Activated CD4-positive, alpha-beta memory T cell treated with anti-CD3 and anti-CD28 coated beads, Interleukin-2, amount 10 ng/mL, durations not matched to agents 7 days and 5 days (primary cell): ENCODE measurements around the gene ZNF496. TPM values are rescaled to one million over a fixed set of nuclear protein-coding genes. Genes with fewer than 3 reads are reported as not detected.

ENCODE experiments used
- CTCF ChIA-PET: fragments of 350-600 bp; sonication (Branson Sonifier 250); formaldehyde crosslinking; loops from one replicate; lab custom pipeline; 2021; ENCODE audit warnings: antibody characterized with exemption, inconsistent platforms; lab: Charles Lee
- POLR2A ChIA-PET: fragments of 350-600 bp; sonication (Branson Sonifier 250); formaldehyde crosslinking; loops from one replicate; lab custom pipeline; 2021; ENCODE audit warnings: antibody characterized with exemption; lab: Charles Lee
- DNase-seq: peaks from one replicate; pipeline ENCODE4 v3.0.0-alpha.2; 2020
- H3K27ac Mint-ChIP-seq: one replicate; pipeline ENCODE4 v1.8.0; 2021; ENCODE audit warnings: mild to moderate bottlenecking, mixed read lengths
- H3K27me3 Mint-ChIP-seq: one replicate; pipeline ENCODE4 v1.8.0; 2021; ENCODE audit warnings: mixed read lengths
- H3K36me3 Mint-ChIP-seq: one replicate; pipeline ENCODE4 v1.8.0; 2021; ENCODE audit warnings: low read depth, mixed read lengths
- H3K4me1 Mint-ChIP-seq: one replicate; pipeline ENCODE4 v1.8.0; 2021; ENCODE audit warnings: mixed read lengths
- H3K4me3 Mint-ChIP-seq: one replicate; pipeline ENCODE4 v1.8.0; 2021; ENCODE audit warnings: mild to moderate bottlenecking, mixed read lengths
- H3K9me3 Mint-ChIP-seq: one replicate; pipeline ENCODE4 v1.8.0; 2021; ENCODE audit warnings: mixed read lengths
- total RNA-seq, 2 experiments: library from RNA; stranded (reverse); gene quantifications; one replicate each; pipeline ENCODE4 v1.2.3, GENCODE V29; 2021

Gene ZNF496
- total RNA-seq, 2 experiments from 2014 or later: 6.4 to 6.5 TPM

- POLR2A ChIA-PET: no interaction called here
- Mint-ChIP-seq H3K4me1 (no peaks in the 10 kb centered on the region), H3K36me3 (peaks cover 16% of the 10 kb centered on the region), H3K9me3 (no peaks in the 10 kb centered on the region), H3K27me3 (no peaks in the 10 kb centered on the region), H3K27ac (no peak overlapping the region), H3K4me3 (no peak overlapping the region)
- DNase-seq: no peak
- CTCF ChIA-PET: no interaction called here
These were observed 27.6 kb downstream of the ZNF496 start for GRCh38 chr1:247304031-247304430.

DNA sequence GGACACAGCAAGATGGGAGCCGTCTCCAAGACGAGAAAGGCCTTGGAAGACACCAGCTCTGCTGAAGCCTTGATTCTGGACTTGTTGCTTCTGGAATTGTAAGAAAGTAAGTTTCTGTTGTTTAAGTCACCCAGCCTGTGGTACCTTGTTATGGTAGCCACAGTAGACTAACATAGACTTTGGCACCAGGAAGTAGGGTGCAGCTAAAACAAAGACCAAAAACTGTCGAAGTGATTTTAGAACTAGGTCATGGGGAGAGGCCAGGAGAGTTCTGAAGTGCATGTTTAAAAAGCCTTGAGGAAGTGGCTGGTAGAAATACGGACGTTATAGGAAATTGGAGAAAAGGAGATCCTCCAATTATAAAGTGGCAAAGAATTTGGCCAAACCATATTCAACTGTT lies 28.5 kb downstream of the ZNF496 start:
- CTCF ChIA-PET: no interaction called here

DNA sequence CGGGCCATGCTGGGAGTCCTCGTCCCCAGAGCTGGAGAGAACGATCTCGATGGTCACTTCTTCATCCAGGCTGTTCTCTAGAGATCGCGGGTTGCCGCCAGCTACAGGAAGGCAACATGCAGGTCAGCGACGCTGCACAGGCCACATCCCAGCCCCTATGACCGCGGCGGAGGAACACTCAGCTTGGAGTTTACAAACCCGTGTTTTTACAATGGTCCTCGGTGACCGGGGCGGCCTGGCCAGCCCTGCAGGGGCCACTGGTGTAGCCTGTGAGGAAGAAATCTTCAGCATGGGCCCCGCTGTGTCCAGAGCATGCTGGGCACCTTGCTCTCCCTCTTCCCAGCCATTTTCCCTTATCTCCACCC lies 30.5 kb downstream of the ZNF496 start:
- no peaks in the 10 kb centered on the region for H3K27me3 Mint-ChIP-seq
- no peaks in the 10 kb centered on the region for H3K9me3 Mint-ChIP-seq
- ChIA-PET CTCF (no interaction called here), POLR2A (no interaction called here)
- peaks cover 13% of the 10 kb centered on the region for H3K36me3 Mint-ChIP-seq
- no peak overlapping the region for H3K4me3 Mint-ChIP-seq
- H3K27ac Mint-ChIP-seq: no peak overlapping the region
- H3K4me1 Mint-ChIP-seq: peaks cover 7% of the 10 kb centered on the region
- no peak for DNase-seq

More for the DNA sequence above, 28.5 kb downstream of the ZNF496 start:
- Mint-ChIP-seq H3K4me3 (no peak overlapping the region), H3K27ac (no peak overlapping the region), H3K27me3 (no peaks in the 10 kb centered on the region), H3K36me3 (peaks cover 16% of the 10 kb centered on the region), H3K9me3 (no peaks in the 10 kb centered on the region), H3K4me1 (no peaks in the 10 kb centered on the region)
- DNase-seq: no peak
- POLR2A ChIA-PET: no interaction called here

DNA sequence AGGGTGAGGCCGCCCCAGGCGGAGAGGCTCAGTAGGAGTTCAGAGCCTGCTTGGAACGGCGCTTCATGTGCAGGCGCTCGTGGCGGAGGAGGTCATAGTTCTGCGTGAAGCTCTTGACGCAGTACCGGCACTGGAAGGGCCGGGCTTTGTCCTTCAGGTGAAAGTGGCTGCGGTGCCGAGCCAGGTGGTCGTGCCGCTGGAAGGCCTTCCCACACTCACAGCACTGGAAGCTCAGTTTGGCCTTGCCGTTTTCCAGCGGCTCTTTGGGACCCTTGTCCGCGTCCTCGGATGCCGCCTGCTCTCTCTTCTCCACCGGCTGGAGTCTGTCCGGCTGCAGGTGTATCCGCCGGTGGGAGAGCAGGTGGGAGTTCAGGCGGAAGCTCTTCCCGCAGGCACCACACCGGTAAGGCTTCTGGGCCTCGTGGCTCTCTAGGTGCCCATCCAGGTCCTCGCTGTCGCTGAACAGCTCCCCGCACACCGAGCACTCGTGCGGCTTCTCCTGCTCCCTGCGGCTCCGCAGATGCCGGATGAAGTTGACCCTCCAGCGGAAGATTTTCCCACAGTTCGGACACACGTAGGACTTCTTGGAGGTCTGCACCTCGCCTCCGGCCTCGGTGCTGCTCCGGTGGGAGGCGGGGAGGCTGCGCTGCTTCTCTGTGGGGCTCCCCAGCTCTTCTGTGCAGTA lies 31.0 kb downstream of the ZNF496 start:
- no peaks in the 10 kb centered on the region for H3K9me3 Mint-ChIP-seq
- H3K4me1 Mint-ChIP-seq: peaks cover 7% of the 10 kb centered on the region
- no peak overlapping the region for H3K27ac Mint-ChIP-seq
- DNase-seq: no peak
- peaks cover 13% of the 10 kb centered on the region for H3K36me3 Mint-ChIP-seq
- CTCF ChIA-PET: no interaction called here
- H3K4me3 Mint-ChIP-seq: no peak overlapping the region
- H3K27me3 Mint-ChIP-seq: no peaks in the 10 kb centered on the region
- POLR2A ChIA-PET: no interaction called here

- Mint-ChIP-seq H3K9me3 (no peaks in the 10 kb centered on the region), H3K27me3 (no peaks in the 10 kb centered on the region), H3K36me3 (peaks cover 12% of the 10 kb centered on the region), H3K4me1 (peaks cover 7% of the 10 kb centered on the region), H3K4me3 (no peak overlapping the region), H3K27ac (no peak overlapping the region)
- CTCF ChIA-PET: no interaction called here
- DNase-seq: no peak
- POLR2A ChIA-PET: no interaction called here
These were observed 31.8 kb downstream of the ZNF496 start for GRCh38 chr1:247299723-247300381.

- Mint-ChIP-seq H3K4me3 (no peak overlapping the region), H3K4me1 (peaks cover 7% of the 10 kb centered on the region), H3K9me3 (no peaks in the 10 kb centered on the region), H3K36me3 (peaks cover 9% of the 10 kb centered on the region), H3K27ac (no peak overlapping the region), H3K27me3 (no peaks in the 10 kb centered on the region)
- ChIA-PET POLR2A (no interaction called here), CTCF (no interaction called here)
- no peak for DNase-seq
These were observed 33.0 kb downstream of the ZNF496 start for GRCh38 chr1:247298701-247299100.

- Mint-ChIP-seq H3K4me1 (peaks cover 7% of the 10 kb centered on the region), H3K4me3 (no peak overlapping the region), H3K27ac (no peak overlapping the region)
These were observed 33.6 kb downstream of the ZNF496 start for GRCh38 chr1:247298124-247298481.

GRCh38 chr1:247297263-247298123 lies 34.2 kb downstream of the ZNF496 start:
- Mint-ChIP-seq H3K27me3 (no peaks in the 10 kb centered on the region), H3K4me3 (no peak overlapping the region), H3K9me3 (no peaks in the 10 kb centered on the region), H3K27ac (no peak overlapping the region), H3K4me1 (peaks cover 7% of the 10 kb centered on the region), H3K36me3 (peaks cover under 1% of the 10 kb centered on the region)
- ChIA-PET POLR2A (interaction anchor here (0.8 kb wide), 1 partner anchor 28 kb away, joined by 3 read pairs; no protein-coding TSS in a partner anchor), CTCF (no interaction called here)
- DNase-seq: no peak

More at GRCh38 chr1:247298124-247298481, 33.6 kb downstream of the ZNF496 start:
- POLR2A ChIA-PET: no interaction called here
- Mint-ChIP-seq H3K36me3 (peaks cover 5% of the 10 kb centered on the region), H3K9me3 (no peaks in the 10 kb centered on the region), H3K27me3 (no peaks in the 10 kb centered on the region)
- CTCF ChIA-PET: no interaction called here
- DNase-seq: no peak

DNA sequence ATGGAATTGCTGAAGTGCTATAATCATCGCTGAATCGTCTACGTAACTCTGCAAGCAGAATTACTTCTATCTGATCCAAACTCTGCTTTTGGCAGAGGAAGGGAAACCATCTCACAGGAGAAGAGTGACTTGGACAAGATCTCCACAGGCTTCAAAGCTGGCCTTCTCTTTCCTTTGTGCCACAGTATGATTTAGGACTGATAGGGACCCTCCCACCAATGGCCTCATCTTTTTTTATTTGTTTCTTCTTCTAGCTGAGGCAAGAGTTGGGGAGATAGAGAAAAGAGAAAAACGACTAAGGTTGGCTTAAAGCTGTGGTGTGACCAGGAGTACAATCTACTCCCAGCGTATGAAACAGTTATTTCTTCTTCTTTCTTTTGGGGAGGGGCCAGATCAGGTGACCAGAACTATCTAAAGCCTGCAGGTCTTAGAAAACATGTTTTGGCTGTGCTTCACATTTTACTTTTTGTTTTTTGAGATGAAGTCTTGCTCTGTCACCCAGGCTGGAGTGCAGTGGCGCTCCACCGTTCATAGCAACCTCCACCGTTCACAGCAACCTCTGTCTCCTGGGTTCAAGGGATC lies 35.0 kb downstream of the ZNF496 start:
- H3K27ac Mint-ChIP-seq: no peak overlapping the region
- H3K27me3 Mint-ChIP-seq: no peaks in the 10 kb centered on the region
- H3K36me3 Mint-ChIP-seq: no peaks in the 10 kb centered on the region
- no peak overlapping the region for H3K4me3 Mint-ChIP-seq
- POLR2A ChIA-PET: interaction anchor here (0.8 kb wide), 1 partner anchor 29 kb away, joined by 3 read pairs; no protein-coding TSS in a partner anchor
- H3K4me1 Mint-ChIP-seq: peaks cover 11% of the 10 kb centered on the region
- DNase-seq: no peak
- CTCF ChIA-PET: no interaction called here
- H3K9me3 Mint-ChIP-seq: no peaks in the 10 kb centered on the region

- Mint-ChIP-seq H3K36me3 (no peaks in the 10 kb centered on the region), H3K9me3 (no peaks in the 10 kb centered on the region), H3K4me3 (no peak overlapping the region), H3K27ac (no peak overlapping the region), H3K4me1 (peaks cover 11% of the 10 kb centered on the region), H3K27me3 (no peaks in the 10 kb centered on the region)
- POLR2A ChIA-PET: no interaction called here
- CTCF ChIA-PET: no interaction called here
- no peak for DNase-seq
These were observed 35.9 kb downstream of the ZNF496 start for GRCh38 chr1:247295746-247296145.

- Mint-ChIP-seq H3K36me3 (no peaks in the 10 kb centered on the region), H3K27me3 (no peaks in the 10 kb centered on the region), H3K9me3 (no peaks in the 10 kb centered on the region), H3K4me1 (peaks cover 11% of the 10 kb centered on the region), H3K27ac (no peak overlapping the region), H3K4me3 (no peak overlapping the region)
- POLR2A ChIA-PET: no interaction called here
- DNase-seq: no peak
- CTCF ChIA-PET: no interaction called here
These were observed 36.4 kb downstream of the ZNF496 start for GRCh38 chr1:247295274-247295684.

DNA sequence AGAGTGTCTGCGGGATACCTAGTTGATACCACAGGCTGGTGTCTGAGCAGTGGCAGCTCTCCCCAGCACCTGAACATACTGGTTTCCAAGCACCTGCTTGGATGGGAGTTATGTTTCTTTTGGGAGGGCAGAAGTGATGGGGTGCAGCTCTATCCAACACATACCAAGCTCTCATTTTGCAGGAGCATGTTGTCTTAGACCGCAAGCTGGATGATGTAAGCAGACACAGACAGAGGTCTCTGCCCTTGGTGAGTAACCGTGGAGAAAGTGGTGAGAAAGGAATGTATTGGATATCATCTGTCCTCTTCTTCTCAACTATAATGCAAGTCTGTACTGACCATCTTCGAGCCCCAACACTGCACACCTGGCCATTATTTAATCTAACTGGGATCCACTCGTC lies 37.4 kb downstream of the ZNF496 start:
- Mint-ChIP-seq H3K27ac (no peak overlapping the region), H3K36me3 (no peaks in the 10 kb centered on the region), H3K4me3 (no peak overlapping the region), H3K27me3 (no peaks in the 10 kb centered on the region), H3K9me3 (peaks cover 2% of the 10 kb centered on the region), H3K4me1 (peaks cover 11% of the 10 kb centered on the region)
- CTCF ChIA-PET: no interaction called here
- DNase-seq: no peak
- POLR2A ChIA-PET: no interaction called here

DNA sequence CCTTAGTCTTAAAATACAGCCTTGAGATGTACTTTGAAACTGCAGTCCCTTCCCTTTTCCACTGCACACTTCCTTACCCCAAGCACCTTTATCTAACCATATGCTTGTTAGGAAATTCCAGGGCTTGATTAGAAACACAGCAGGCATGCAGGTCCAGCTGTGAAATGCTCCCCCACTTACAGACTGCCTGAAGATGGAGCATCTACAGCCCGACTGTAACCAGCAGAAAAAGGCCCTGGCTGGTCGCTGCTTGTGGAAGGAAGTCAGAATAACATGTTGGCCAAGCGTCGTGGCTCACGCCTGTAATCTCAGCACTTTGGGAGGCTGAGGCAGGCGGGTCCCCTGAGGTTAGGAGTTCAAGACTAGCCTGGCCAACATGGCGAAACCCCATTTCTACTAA lies 38.6 kb downstream of the ZNF496 start:
- ChIA-PET CTCF (no interaction called here), POLR2A (no interaction called here)
- Mint-ChIP-seq H3K36me3 (no peaks in the 10 kb centered on the region), H3K4me1 (peaks cover 11% of the 10 kb centered on the region), H3K4me3 (no peak overlapping the region), H3K27me3 (no peaks in the 10 kb centered on the region), H3K27ac (no peak overlapping the region), H3K9me3 (peaks cover 12% of the 10 kb centered on the region)
- no peak for DNase-seq
